ENCODE results near the gene COL5A1.
"Not testable (repeated sequence)": the region's sequence is repeated elsewhere in the genome, so short reads cannot be mapped to it uniquely, and the experiment has no call there.

The COL5A1 gene

GRCh38 chr9:134703730-134704114 lies 62.1 kb downstream of the COL5A1 start:
- Histone ChIP-seq H3K36me3 (ENCODE audit: control insufficient read depth, insufficient read depth, low read length) (peaks cover 17% of the 10 kb centered on the region), H3K4me1 (ENCODE audit: control insufficient read depth, insufficient read depth, low read length) (peaks cover 56% of the 10 kb centered on the region)
- not testable (repeated sequence) for H3K9ac ChIP-seq (ENCODE audit: low read length); H3K27me3 ChIP-seq (ENCODE audit: control insufficient read depth, insufficient read depth, low read length); H3K27ac ChIP-seq (ENCODE audit: low read depth, low read length); H3K4me3 ChIP-seq (ENCODE audit: low read length)

- Histone ChIP-seq H3K27me3 (ENCODE audit: control insufficient read depth, insufficient read depth, low read length) (no peaks in the 10 kb centered on the region), H3K9ac (ENCODE audit: low read length) (no peak overlapping the region), H3K27ac (ENCODE audit: low read depth, low read length) (peak overlapping the region; percentile 99), H3K36me3 (ENCODE audit: control insufficient read depth, insufficient read depth, low read length) (peaks cover 17% of the 10 kb centered on the region), H3K4me1 (ENCODE audit: control insufficient read depth, insufficient read depth, low read length) (peaks cover 60% of the 10 kb centered on the region), H3K4me3 (ENCODE audit: low read length) (no peak overlapping the region)
These were observed 62.9 kb downstream of the COL5A1 start for GRCh38 chr9:134704498-134704897.

- H3K27ac ChIP-seq (ENCODE audit: low read depth, low read length), result peak overlapping the region; percentile 99
These were observed 64.2 kb downstream of the COL5A1 start for GRCh38 chr9:134705786-134706185.

GRCh38 chr9:134706522-134706921 lies 64.9 kb downstream of the COL5A1 start:
- Histone ChIP-seq H3K9ac (ENCODE audit: low read length) (no peak overlapping the region), H3K27me3 (ENCODE audit: control insufficient read depth, insufficient read depth, low read length) (no peaks in the 10 kb centered on the region), H3K27ac (ENCODE audit: low read depth, low read length) (peak overlapping the region; percentile 99), H3K36me3 (ENCODE audit: control insufficient read depth, insufficient read depth, low read length) (peaks cover 7% of the 10 kb centered on the region), H3K4me3 (ENCODE audit: low read length) (peak overlapping the region; percentile 18), H3K4me1 (ENCODE audit: control insufficient read depth, insufficient read depth, low read length) (peaks cover 74% of the 10 kb centered on the region)

More at GRCh38 chr9:134705786-134706185, 64.2 kb downstream of the COL5A1 start:
- H3K27me3 ChIP-seq (ENCODE audit: control insufficient read depth, insufficient read depth, low read length), result no peaks in the 10 kb centered on the region
- peaks cover 15% of the 10 kb centered on the region for H3K36me3 ChIP-seq (ENCODE audit: control insufficient read depth, insufficient read depth, low read length)
- H3K9ac ChIP-seq (ENCODE audit: low read length), result no peak overlapping the region
- H3K4me3 ChIP-seq (ENCODE audit: low read length), result no peak overlapping the region
- H3K4me1 ChIP-seq (ENCODE audit: control insufficient read depth, insufficient read depth, low read length), result peaks cover 68% of the 10 kb centered on the region

- H3K9ac ChIP-seq (ENCODE audit: low read length), result no peak overlapping the region
- peaks cover under 1% of the 10 kb centered on the region for H3K36me3 ChIP-seq (ENCODE audit: control insufficient read depth, insufficient read depth, low read length)
- no peak overlapping the region for H3K4me3 ChIP-seq (ENCODE audit: low read length)
- H3K27me3 ChIP-seq (ENCODE audit: control insufficient read depth, insufficient read depth, low read length), result no peaks in the 10 kb centered on the region
- peaks cover 77% of the 10 kb centered on the region for H3K4me1 ChIP-seq (ENCODE audit: control insufficient read depth, insufficient read depth, low read length)
- H3K27ac ChIP-seq (ENCODE audit: low read depth, low read length), result peak overlapping the region; percentile 99
These were observed 65.6 kb downstream of the COL5A1 start for GRCh38 chr9:134707031-134707680.

GRCh38 chr9:134707731-134708671 lies 66.4 kb downstream of the COL5A1 start:
- Histone ChIP-seq H3K27me3 (ENCODE audit: control insufficient read depth, insufficient read depth, low read length) (no peaks in the 10 kb centered on the region), H3K27ac (ENCODE audit: low read depth, low read length) (peak overlapping the region; percentile 99), H3K36me3 (ENCODE audit: control insufficient read depth, insufficient read depth, low read length) (no peaks in the 10 kb centered on the region), H3K4me1 (ENCODE audit: control insufficient read depth, insufficient read depth, low read length) (peaks cover 77% of the 10 kb centered on the region), H3K9ac (ENCODE audit: low read length) (no peak overlapping the region), H3K4me3 (ENCODE audit: low read length) (peak overlapping the region; percentile 14)

- Histone ChIP-seq H3K27me3 (ENCODE audit: control insufficient read depth, insufficient read depth, low read length) (no peaks in the 10 kb centered on the region), H3K4me3 (ENCODE audit: low read length) (peak overlapping the region; percentile 14), H3K9ac (ENCODE audit: low read length) (no peak overlapping the region), H3K27ac (ENCODE audit: low read depth, low read length) (peak overlapping the region; percentile 99), H3K4me1 (ENCODE audit: control insufficient read depth, insufficient read depth, low read length) (peaks cover 76% of the 10 kb centered on the region), H3K36me3 (ENCODE audit: control insufficient read depth, insufficient read depth, low read length) (no peaks in the 10 kb centered on the region)
These were observed 67.1 kb downstream of the COL5A1 start for GRCh38 chr9:134708672-134709038.

- H3K4me3 ChIP-seq (ENCODE audit: low read length), result peak overlapping the region; percentile 23
These were observed 68.1 kb downstream of the COL5A1 start for GRCh38 chr9:134709512-134710270.

GRCh38 chr9:134710271-134710540 lies 68.6 kb downstream of the COL5A1 start:
- H3K27me3 ChIP-seq (ENCODE audit: control insufficient read depth, insufficient read depth, low read length), result no peaks in the 10 kb centered on the region
- H3K4me1 ChIP-seq (ENCODE audit: control insufficient read depth, insufficient read depth, low read length), result peaks cover 64% of the 10 kb centered on the region
- no peaks in the 10 kb centered on the region for H3K36me3 ChIP-seq (ENCODE audit: control insufficient read depth, insufficient read depth, low read length)
- H3K4me3 ChIP-seq (ENCODE audit: low read length), result peak overlapping the region; percentile 23
- peak overlapping the region; percentile 99 for H3K27ac ChIP-seq (ENCODE audit: low read depth, low read length)
- H3K9ac ChIP-seq (ENCODE audit: low read length), result no peak overlapping the region

More at GRCh38 chr9:134709512-134710270, 68.1 kb downstream of the COL5A1 start:
- Histone ChIP-seq H3K27ac (ENCODE audit: low read depth, low read length) (peak overlapping the region; percentile 99), H3K36me3 (ENCODE audit: control insufficient read depth, insufficient read depth, low read length) (no peaks in the 10 kb centered on the region), H3K27me3 (ENCODE audit: control insufficient read depth, insufficient read depth, low read length) (no peaks in the 10 kb centered on the region), H3K9ac (ENCODE audit: low read length) (no peak overlapping the region), H3K4me1 (ENCODE audit: control insufficient read depth, insufficient read depth, low read length) (peaks cover 68% of the 10 kb centered on the region)

- H3K4me3 ChIP-seq (ENCODE audit: low read length), result no peak overlapping the region
- H3K9ac ChIP-seq (ENCODE audit: low read length), result no peak overlapping the region
- no peaks in the 10 kb centered on the region for H3K27me3 ChIP-seq (ENCODE audit: control insufficient read depth, insufficient read depth, low read length)
- peak overlapping the region; percentile 65 for H3K27ac ChIP-seq (ENCODE audit: low read depth, low read length)
- H3K36me3 ChIP-seq (ENCODE audit: control insufficient read depth, insufficient read depth, low read length), result no peaks in the 10 kb centered on the region
- peaks cover 57% of the 10 kb centered on the region for H3K4me1 ChIP-seq (ENCODE audit: control insufficient read depth, insufficient read depth, low read length)
These were observed 69.3 kb downstream of the COL5A1 start for GRCh38 chr9:134710901-134711300.

- Histone ChIP-seq H3K4me3 (ENCODE audit: low read length) (no peak overlapping the region), H3K36me3 (ENCODE audit: control insufficient read depth, insufficient read depth, low read length) (peaks cover 2% of the 10 kb centered on the region), H3K27me3 (ENCODE audit: control insufficient read depth, insufficient read depth, low read length) (no peaks in the 10 kb centered on the region), H3K9ac (ENCODE audit: low read length) (no peak overlapping the region), H3K27ac (ENCODE audit: low read depth, low read length) (peak overlapping the region; percentile 66), H3K4me1 (ENCODE audit: control insufficient read depth, insufficient read depth, low read length) (peaks cover 45% of the 10 kb centered on the region)
These were observed 70.6 kb downstream of the COL5A1 start for GRCh38 chr9:134712243-134712642.

GRCh38 chr9:134712926-134713325 lies 71.3 kb downstream of the COL5A1 start:
- Histone ChIP-seq H3K4me3 (ENCODE audit: low read length) (no peak overlapping the region), H3K27me3 (ENCODE audit: control insufficient read depth, insufficient read depth, low read length) (no peaks in the 10 kb centered on the region), H3K4me1 (ENCODE audit: control insufficient read depth, insufficient read depth, low read length) (peaks cover 38% of the 10 kb centered on the region), H3K27ac (ENCODE audit: low read depth, low read length) (peak overlapping the region; percentile 66), H3K9ac (ENCODE audit: low read length) (no peak overlapping the region), H3K36me3 (ENCODE audit: control insufficient read depth, insufficient read depth, low read length) (peaks cover 2% of the 10 kb centered on the region)

Data from rectal smooth muscle tissue (tissue), 1 donor.